BJ (cell line): ENCODE data around the gene PDE4A. TPM values are rescaled to one million over a fixed set of nuclear protein-coding genes. Genes with fewer than 3 reads are reported as not detected.

ENCODE experiments used
- CTCF ChIA-PET: fragments of 350-600 bp; formaldehyde crosslinking; extraction: SDS; loops from one replicate; lab custom pipeline; 2021; ENCODE audit warnings: antibody characterized with exemption, inconsistent platforms; lab: Yijun Ruan, JAX
- POLR2A ChIA-PET: fragments of 300-600 bp; sonication (Branson Sonifier 250); formaldehyde crosslinking; extraction: SDS; loops from one replicate; lab custom pipeline; 2021; ENCODE audit warnings: antibody characterized with exemption; lab: Charles Lee
- DNase-seq: peaks from one replicate; pipeline ENCODE4 v3.0.0-alpha.2; 2011; ENCODE audit warnings: low read depth
- H3K27me3 ChIP-seq: 2 replicates; pipeline ENCODE4 v1.6.0; 2011; ENCODE audit warnings: low read length; ENCODE audit not compliant: control insufficient read depth, insufficient read depth
- H3K36me3 ChIP-seq: 2 replicates; pipeline ENCODE4 v1.5.1; 2011; ENCODE audit warnings: low read length; ENCODE audit not compliant: control insufficient read depth, insufficient read depth
- H3K4me3 ChIP-seq: 2 replicates; pipeline ENCODE4 v1.5.1; 2011; ENCODE audit warnings: low read depth, mild to moderate bottlenecking, control low read depth, low read length
- polyA plus RNA-seq: library from polyadenylated mRNA; depleted of rRNA; stranded (reverse); fragments of >200 nt; gene quantifications from 2 replicates; pipeline ENCODE4 v1.2.3, GENCODE V29; 2011
- TF ChIP-seq, protein P1 (sequence below): IDR thresholded peaks from 2 replicates; pipeline ENCODE4 v1.5.1; 2011; ENCODE audit warnings: low read depth, mild to moderate bottlenecking, control low read depth, inconsistent platforms, low read length, moderate library complexity; ENCODE audit not compliant: insufficient read depth

Gene PDE4A
- polyA plus RNA-seq, 1 experiment, result 4.2 TPM

GRCh38 chr19:10402441-10403038, 17.8 kb upstream of the PDE4A start:
- POLR2A ChIA-PET, result interaction anchor here (0.6 kb wide), 1 partner anchor 22 kb away, joined by 4 read pairs; the partner anchor contains the start of gene TYK2
- peak overlapping the region; percentile 90 for H3K4me3 ChIP-seq
- H3K36me3 ChIP-seq, result peaks cover 5% of the 10 kb centered on the region
- no peaks in the 10 kb centered on the region; the same call in 1 of the 2 replicates for H3K27me3 ChIP-seq
- TF ChIP-seq, protein P1, sequence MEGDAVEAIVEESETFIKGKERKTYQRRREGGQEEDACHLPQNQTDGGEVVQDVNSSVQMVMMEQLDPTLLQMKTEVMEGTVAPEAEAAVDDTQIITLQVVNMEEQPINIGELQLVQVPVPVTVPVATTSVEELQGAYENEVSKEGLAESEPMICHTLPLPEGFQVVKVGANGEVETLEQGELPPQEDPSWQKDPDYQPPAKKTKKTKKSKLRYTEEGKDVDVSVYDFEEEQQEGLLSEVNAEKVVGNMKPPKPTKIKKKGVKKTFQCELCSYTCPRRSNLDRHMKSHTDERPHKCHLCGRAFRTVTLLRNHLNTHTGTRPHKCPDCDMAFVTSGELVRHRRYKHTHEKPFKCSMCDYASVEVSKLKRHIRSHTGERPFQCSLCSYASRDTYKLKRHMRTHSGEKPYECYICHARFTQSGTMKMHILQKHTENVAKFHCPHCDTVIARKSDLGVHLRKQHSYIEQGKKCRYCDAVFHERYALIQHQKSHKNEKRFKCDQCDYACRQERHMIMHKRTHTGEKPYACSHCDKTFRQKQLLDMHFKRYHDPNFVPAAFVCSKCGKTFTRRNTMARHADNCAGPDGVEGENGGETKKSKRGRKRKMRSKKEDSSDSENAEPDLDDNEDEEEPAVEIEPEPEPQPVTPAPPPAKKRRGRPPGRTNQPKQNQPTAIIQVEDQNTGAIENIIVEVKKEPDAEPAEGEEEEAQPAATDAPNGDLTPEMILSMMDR, result no peak
- CTCF ChIA-PET, result interaction anchor here (1.3 to 12.9 kb wide), 8 partner anchors 11 to 163 kb away, joined by 5 to 321 read pairs (median 16); partner anchors contain the start of genes ICAM1, KRI1 and PDE4A
- DNase-seq, result no peak

- Histone ChIP-seq H3K4me3 (peak within 1 kb of the TSS; percentile 90), H3K36me3 (peaks cover 3% of the 10 kb centered on the region), H3K27me3 (no peaks in the 10 kb centered on the region; the same call in 1 of the 2 replicates)
- POLR2A ChIA-PET, result no interaction called here
- peak; percentile 75 for DNase-seq
- TF ChIP-seq, protein P1, result no peak
- CTCF ChIA-PET, result interaction anchor here (0.6 to 12.9 kb wide), 20 partner anchors 12 to 395 kb away, joined by 3 to 321 read pairs (median 5); partner anchors contain the start of genes DNM2, ICAM1, KRI1 and PDE4A
These were observed 17.0 kb upstream of the PDE4A start, which contains the start of gene CDC37 for GRCh38 chr19:10403137-10404021. Gene CDC37 (minus strand): TSS chr19:10403542. CDS start chr19:10403479, 63 bp downstream.

- Histone ChIP-seq H3K27me3 (no peaks in the 10 kb centered on the region; the same call in none of the 2 replicates), H3K4me3 (peak overlapping the region; percentile 90), H3K36me3 (peaks cover 2% of the 10 kb centered on the region)
- POLR2A ChIA-PET, result interaction anchor here (0.5 to 1.3 kb wide), 3 partner anchors 13 to 326 kb away, joined by 5 to 11 read pairs (median 8); no protein-coding TSS in a partner anchor
- CTCF ChIA-PET, result interaction anchor here (0.6 to 12.9 kb wide), 14 partner anchors 14 to 295 kb away, joined by 3 to 321 read pairs (median 6); partner anchors contain the start of genes KRI1 and PDE4A
- TF ChIP-seq, protein P1, result no peak
- DNase-seq, result no peak
These were observed 15.2 kb upstream of the PDE4A start for GRCh38 chr19:10404888-10405820.

DNA sequence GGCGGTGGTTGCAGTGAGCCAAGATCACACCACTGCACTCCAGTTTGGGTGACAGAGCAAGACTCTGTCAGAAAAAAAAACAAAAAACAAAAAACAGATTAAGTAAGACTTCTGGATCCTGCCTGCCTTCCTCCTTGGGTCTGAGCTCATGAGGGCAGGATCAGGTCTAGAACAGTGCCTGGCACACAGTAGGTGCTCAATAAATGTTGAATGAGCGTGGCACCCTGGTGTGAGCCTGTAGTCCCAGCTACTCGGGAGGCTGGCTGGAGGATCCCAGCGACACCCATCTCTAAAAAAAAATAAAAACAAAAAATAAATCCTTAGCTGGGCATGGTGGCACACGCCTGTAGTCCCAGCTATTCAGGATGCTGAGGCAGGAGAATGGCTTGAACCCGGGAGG, 14.1 kb upstream of the PDE4A start:
- TF ChIP-seq, protein P1, result no peak
- H3K4me3 ChIP-seq, result no peak overlapping the region
- POLR2A ChIA-PET, result interaction anchor here (0.6 to 1.3 kb wide), 2 partner anchors 12 to 115 kb away, joined by 5 to 8 read pairs; no protein-coding TSS in a partner anchor
- H3K36me3 ChIP-seq, result no peaks in the 10 kb centered on the region
- H3K27me3 ChIP-seq, result no peaks in the 10 kb centered on the region; the same call in none of the 2 replicates
- DNase-seq, result no peak
- CTCF ChIA-PET, result interaction anchor here (0.6 to 12.9 kb wide), 12 partner anchors 14 to 294 kb away, joined by 3 to 321 read pairs (median 6); partner anchors contain the start of gene PDE4A
